Measurements from ENCODE around the gene HRK. TPM values are rescaled to one million over a fixed set of nuclear protein-coding genes. Genes with fewer than 3 reads are reported as not detected.
A peak's percentile ranks its signal among the peaks of the same experiment; 100 is the strongest.

HRK gene
- total and polyA plus RNA-seq, 9 of the 15 experiments (the other 6 are each of a cell fraction or from before 2014, with no cell fraction given) = 0.01 to 0.05 (median 0.04) TPM; not detected in 6

- 0 out of 2 replicates have a peak, but pooled peaks have one; percentile 7 for TF ChIP-seq ZBTB7A (IDR thresholded peaks at IDR 0.05; ENCODE audit: borderline replicate concordance, control insufficient read depth, low read depth, low read length)
- TF ChIP-seq BCLAF1 (IDR thresholded peaks at IDR 0.05; ENCODE audit: borderline replicate concordance in 1 of 2, control insufficient read depth in 1 of 2, low read depth in 2 of 2, low read length in 1 of 2) = no peak
- TF ChIP-seq IRF1 (CRISPR knock-in tag; IDR thresholded peaks at IDR 0.05; ENCODE audit: borderline replicate concordance) = no peak
- TF ChIP-seq ZNF175 (CRISPR knock-in tag; IDR thresholded peaks at IDR 0.05; ENCODE audit: low read depth) = no peak
- in situ Hi-C loops (cut with MboI) (no loop called here), intact Hi-C loops (cut with micrococcal nuclease) (loop anchor here (1.0 kb wide), 1 partner anchor 179 kb away; no protein-coding TSS in a partner anchor)
- Histone ChIP-seq H3K4me1 (replicated peaks in 1 of 2; ENCODE audit: control insufficient read depth in 2 of 2, insufficient read depth in 2 of 2, low read length in 2 of 2) (peaks cover 0 to 29% of the 10 kb centered on the region in 2 experiments; a peak in 3 of 5 replicates), H3K4me3 (no peak overlapping the region), H3K4me2 (ENCODE audit: insufficient read depth, low read length) (no peak overlapping the region), H3K27me3 (ENCODE audit: control insufficient read depth in 2 of 2, insufficient read depth in 2 of 2, low read length in 2 of 2) (peaks cover 41 to 67% of the 10 kb centered on the region in 2 experiments), H3K9me1 (ENCODE audit: control insufficient read depth, insufficient read depth, low read length) (no peaks in the 10 kb centered on the region), H3K9ac (ENCODE audit: insufficient read depth in 1 of 2, low read depth in 2 of 2, low read length in 2 of 2) (no peak overlapping the region), H3K27ac (ENCODE audit: extremely low read depth, low read depth, low read length) (no peak overlapping the region), H2AFZ (ENCODE audit: low read depth, low read length) (no peak overlapping the region), H3K79me2 (ENCODE audit: control insufficient read depth, insufficient read depth, low read length) (no peaks in the 10 kb centered on the region), H3K36me3 (ENCODE audit: control insufficient read depth, insufficient read depth, low read length) (no peaks in the 10 kb centered on the region), H4K20me1 (replicated peaks; ENCODE audit: control insufficient read depth, insufficient read depth, low read length) (peaks cover 6% of the 10 kb centered on the region; the same call in 1 of the 2 replicates), H3K9me3 (replicated peaks; ENCODE audit: control insufficient read depth, insufficient read depth, low read depth, low read length) (no peaks in the 10 kb centered on the region)
- FAIRE-seq = no peak
- 23% methylated on average over 24 of the region's 29 CpGs for WGBS (ENCODE audit: insufficient coverage, low coverage, missing lambda C conversion rate)
- no TSS peak for BruUV-seq (replicated peaks)
- ATAC-seq = no peak
- ChIA-PET POLR2A (no interaction called here), CTCF (ENCODE audit: low intra/inter-chr PET ratio) (interaction anchor here (0.6 to 2.0 kb wide), 2 partner anchors 179 kb away, joined by 7 to 10 read pairs; no protein-coding TSS in a partner anchor)
- no peak for DNase-seq (ENCODE audit: extremely low read depth in 1 of 4, low spot score in 3 of 4)
Observed at GRCh38 chr12:116881877-116882507, 751 bp upstream of the HRK start.
